ENCODE measurements around the gene MYBPC3. TPM values are rescaled to one million over a fixed set of nuclear protein-coding genes. Genes with fewer than 3 reads are reported as not detected.

MYBPC3 gene
- total and polyA plus RNA-seq, 10 of the 15 experiments (the other 5 are each of a cell fraction or from before 2014, with no cell fraction given): 0.03 to 0.08 (median 0.03) TPM; not detected in 7

- 78% methylated on average over 9 of the region's 9 CpGs for WGBS (ENCODE audit: insufficient coverage, insufficient replicate concordance, low lambda C conversion rate, missing lambda C conversion rate)
- Histone ChIP-seq H3K9ac (ENCODE audit: control insufficient read depth, insufficient read depth, low read length) (no peak overlapping the region), H3K36me3 (ENCODE audit: control insufficient read depth in 2 of 2, insufficient read depth in 2 of 2, low read length in 1 of 2) (no peaks in the 10 kb centered on the region; a peak in 1 of 4 replicates), H3K4me2 (ENCODE audit: control insufficient read depth, insufficient read depth) (no peak overlapping the region), H3K4me3 (no peak overlapping the region), H2AFZ (ENCODE audit: control insufficient read depth, low read depth, low read length) (no peak overlapping the region), H3K9me3 (replicated peaks; ENCODE audit: control insufficient read depth, insufficient read depth, low read length) (no peaks in the 10 kb centered on the region), H3K4me1 (ENCODE audit: control insufficient read depth, insufficient read depth, low read length) (peaks cover 46% of the 10 kb centered on the region), H3K27me3 (replicated peaks in 1 of 2; ENCODE audit: control insufficient read depth in 2 of 2, insufficient read depth in 2 of 2, low read length in 1 of 2) (no peaks in the 10 kb centered on the region), H3K27ac (ENCODE audit: control insufficient read depth, insufficient read depth) (no peak overlapping the region; the same call in 1 of the 2 replicates), H4K20me1 (ENCODE audit: control insufficient read depth, insufficient read depth) (no peaks in the 10 kb centered on the region), H3K79me2 (ENCODE audit: control insufficient read depth, insufficient read depth, low read length) (no peaks in the 10 kb centered on the region; the same call in 1 of the 2 replicates)
- intact Hi-C loops (cut with micrococcal nuclease; ENCODE audit: unreplicated experiment): no loop called here
- ATAC-seq: no peak
- FAIRE-seq: no peak
- ChIA-PET RAD21 (ENCODE audit: unreplicated experiment) (interaction anchor here (1.0 to 1.8 kb wide), 3 partner anchors 13 to 20 kb away, joined by 4 to 8 read pairs (median 7); partner anchors contain the start of gene SPI1), POLR2A (interaction anchor here (0.6 to 8.5 kb wide), 3 partner anchors 10 to 22 kb away, joined by 3 to 94 read pairs (median 4); partner anchors contain the start of gene SPI1), CTCF (interaction anchor here (1.5 to 5.0 kb wide), 4 partner anchors 13 to 20 kb away, joined by 5 to 40 read pairs (median 10); partner anchors contain the start of gene SPI1), SMC1A (ENCODE audit: uncharacterized antibody, unreplicated experiment) (interaction anchor here (1.2 to 5.0 kb wide), 4 partner anchors 9 to 20 kb away, joined by 3 to 36 read pairs (median 14); partner anchors contain the start of gene SPI1)
- no TSS peak for BruUV-seq (replicated peaks)
- TF ChIP-seq SIN3A (IDR thresholded peaks at IDR 0.05; ENCODE audit: low read depth, low read length) (no peak), WRNIP1 (IDR thresholded peaks at IDR 0.05; ENCODE audit: borderline replicate concordance, low read depth, low read length) (no peak), ZNF592 (IDR thresholded peaks at IDR 0.05) (no peak), ATF2 (IDR thresholded peaks at IDR 0.05; ENCODE audit: low read length) (no peak), ZNF622 (IDR thresholded peaks at IDR 0.05) (no peak)
- in situ Hi-C loops (cut with MboI): no loop called here
- no peak for DNase-seq (ENCODE audit: low read depth, low spot score)
Observed at GRCh38 chr11:47394050-47394321, 41.5 kb upstream of the MYBPC3 start.

All from GM12878 (cell line).